ENCODE measurements around the gene SERPINB11.

Gene SERPINB11

GRCh38 chr18:63679820-63680606, 22.7 kb upstream of the SERPINB11 start:
- Histone ChIP-seq H3K4me3 (ENCODE audit: low read depth, low read length) (no peak overlapping the region), H3K27me3 (ENCODE audit: insufficient read depth, low read depth, severe bottlenecking) (no peaks in the 10 kb centered on the region), H3K36me3 (no peaks in the 10 kb centered on the region), H3K27ac (no peak overlapping the region), H3K9me3 (ENCODE audit: severe bottlenecking) (no peaks in the 10 kb centered on the region)
- DNase-seq = no peak
- TF ChIP-seq CTCF (IDR thresholded peaks at IDR 0.05; ENCODE audit: low read depth, low read length) = no peak

- no peak for TF ChIP-seq CTCF (IDR thresholded peaks at IDR 0.05; ENCODE audit: low read depth, low read length)
- H3K27ac ChIP-seq = no peak overlapping the region
- no peak overlapping the region for H3K4me3 ChIP-seq (ENCODE audit: low read depth, low read length)
- H3K36me3 ChIP-seq = no peaks in the 10 kb centered on the region
- no peak for DNase-seq
- no peaks in the 10 kb centered on the region for H3K9me3 ChIP-seq (ENCODE audit: severe bottlenecking)
- no peaks in the 10 kb centered on the region for H3K27me3 ChIP-seq (ENCODE audit: insufficient read depth, low read depth, severe bottlenecking)
Measured at GRCh38 chr18:63681449-63682340, 21.1 kb upstream of the SERPINB11 start.

- Histone ChIP-seq H3K27ac (no peak overlapping the region), H3K4me3 (ENCODE audit: low read depth, low read length) (no peak overlapping the region), H3K27me3 (ENCODE audit: insufficient read depth, low read depth, severe bottlenecking) (no peaks in the 10 kb centered on the region), H3K36me3 (no peaks in the 10 kb centered on the region), H3K9me3 (ENCODE audit: severe bottlenecking) (no peaks in the 10 kb centered on the region)
- DNase-seq = no peak
- no peak for TF ChIP-seq CTCF (IDR thresholded peaks at IDR 0.05; ENCODE audit: low read depth, low read length)
Measured at GRCh38 chr18:63683152-63683551, 19.6 kb upstream of the SERPINB11 start.

- H3K4me3 ChIP-seq (ENCODE audit: low read depth, low read length) = no peak overlapping the region
- H3K9me3 ChIP-seq (ENCODE audit: severe bottlenecking) = no peaks in the 10 kb centered on the region
- no peaks in the 10 kb centered on the region for H3K27me3 ChIP-seq (ENCODE audit: insufficient read depth, low read depth, severe bottlenecking)
- H3K27ac ChIP-seq = no peak overlapping the region
- no peak for TF ChIP-seq CTCF (IDR thresholded peaks at IDR 0.05; ENCODE audit: low read depth, low read length)
- no peak for DNase-seq
- H3K36me3 ChIP-seq = no peaks in the 10 kb centered on the region
Measured at GRCh38 chr18:63683890-63684289, 18.9 kb upstream of the SERPINB11 start.

GRCh38 chr18:63684718-63685117, 18.0 kb upstream of the SERPINB11 start:
- Histone ChIP-seq H3K9me3 (ENCODE audit: severe bottlenecking) (no peaks in the 10 kb centered on the region), H3K27me3 (ENCODE audit: insufficient read depth, low read depth, severe bottlenecking) (no peaks in the 10 kb centered on the region), H3K4me3 (ENCODE audit: low read depth, low read length) (no peak overlapping the region), H3K27ac (no peak overlapping the region), H3K36me3 (no peaks in the 10 kb centered on the region)
- no peak for DNase-seq
- no peak for TF ChIP-seq CTCF (IDR thresholded peaks at IDR 0.05; ENCODE audit: low read depth, low read length)
